HepG2 (cell line): ENCODE measurements around the gene CTRB2. TPM values are rescaled to one million over a fixed set of nuclear protein-coding genes. Genes with fewer than 3 reads are reported as not detected.
A peak's percentile ranks its signal among the peaks of the same experiment; 100 is the strongest.

Source experiments
- ARID5B ChIP-seq: IDR thresholded peaks from 2 replicates; pipeline ENCODE4 v1.4.0; 2020; ENCODE audit warnings: mild to moderate bottlenecking, missing genetic modification reagents
- BCL6 ChIP-seq: IDR thresholded peaks from 2 replicates; pipeline ENCODE4 v1.6.1; 2016; ENCODE audit warnings: missing genetic modification reagents, missing compliant biosample characterization
- BRD4 ChIP-seq: sonication (generic); formaldehyde crosslinking; IDR thresholded peaks from 2 replicates; pipeline ENCODE4 v1.4.0; 2020; ENCODE audit warnings: missing genetic modification reagents
- EHMT2 ChIP-seq: fragments of 200-600 bp; sonication (generic); IDR thresholded peaks from 2 replicates; pipeline ENCODE4 v1.7.0; 2017; ENCODE audit warnings: antibody characterized with exemption, low read depth, low read length, borderline replicate concordance
- GABPB1 ChIP-seq: IDR thresholded peaks from 2 replicates; pipeline ENCODE4 v1.6.1; 2016; ENCODE audit warnings: mild to moderate bottlenecking, missing genetic modification reagents, moderate library complexity, missing compliant biosample characterization
- HBP1 ChIP-seq: IDR thresholded peaks from 2 replicates; pipeline ENCODE4 v1.6.1; 2016; ENCODE audit warnings: low read depth, control low read depth
- NCOA1 ChIP-seq: sonication (generic); formaldehyde crosslinking; IDR thresholded peaks from 2 replicates; pipeline ENCODE4 v1.9.0; 2021; ENCODE audit warnings: missing genetic modification reagents
- POGK ChIP-seq: sonication (generic); formaldehyde crosslinking; conservative IDR thresholded peaks from 2 replicates; pipeline ENCODE4 v1.8.0; 2022; ENCODE audit warnings: mild to moderate bottlenecking, moderate library complexity, missing genetic modification reagents
- STAG1 ChIP-seq: sonication (generic); formaldehyde crosslinking; IDR thresholded peaks from 2 replicates; pipeline ENCODE4 v1.4.0; 2020; ENCODE audit warnings: missing genetic modification reagents
- ZBTB49 ChIP-seq: sonication (generic); formaldehyde crosslinking; IDR thresholded peaks from 2 replicates; pipeline ENCODE4 v1.4.0; 2020; ENCODE audit warnings: missing genetic modification reagents, borderline replicate concordance
- ZEB1 ChIP-seq: IDR thresholded peaks from 2 replicates; pipeline ENCODE4 v1.6.1; 2012; ENCODE audit warnings: mild to moderate bottlenecking, low read depth, inconsistent platforms; ENCODE audit not compliant: insufficient replicate concordance
- ZNF672 ChIP-seq: sonication (generic); formaldehyde crosslinking; IDR thresholded peaks from 2 replicates; pipeline ENCODE4 v1.8.1; 2022; ENCODE audit warnings: missing genetic modification reagents
- ZNF691 ChIP-seq: sonication (generic); formaldehyde crosslinking; IDR thresholded peaks from 2 replicates; pipeline ENCODE4 v1.4.0; 2020; ENCODE audit warnings: missing genetic modification reagents, low read depth, mild to moderate bottlenecking, borderline replicate concordance
- ZNF710 ChIP-seq: sonication (generic); formaldehyde crosslinking; IDR thresholded peaks from 2 replicates; pipeline ENCODE4 v1.5.0; 2020; ENCODE audit warnings: mild to moderate bottlenecking, missing genetic modification reagents, borderline replicate concordance
- ZNF878 ChIP-seq: sonication (generic); formaldehyde crosslinking; IDR thresholded peaks from 2 replicates; pipeline ENCODE4 v1.8.1; 2023; ENCODE audit warnings: mild to moderate bottlenecking, missing genetic modification reagents, moderate library complexity
- polyA plus RNA-seq, 8 experiments: library from polyadenylated mRNA; depleted of rRNA in 3 of 8; stranded (reverse) in 7 of 8; unstranded in 1 of 8; fragments of >200 nt; fragmentation: Illumina TruSeq in 4 of 8; extraction: Trizol in 4 of 8; gene quantifications; 2 replicates each; pipeline versions ENCODE4 v1.2.1 to v1.2.3, GENCODE V29; 2011 to 2016; ENCODE audit warnings: low read depth in 4 of 8, missing spikeins in 1 of 8, mixed read lengths in 1 of 8; ENCODE audit not compliant: insufficient read depth in 1 of 8
- total RNA-seq, 5 experiments: library from RNA; depleted of rRNA; stranded (reverse); fragments of >200 nt; fragmentation: Illumina TruSeq; extraction: Trizol; gene quantifications; 2 replicates each; pipeline ENCODE4 v1.2.3, GENCODE V29; 2016; ENCODE audit warnings: low read depth in 1 of 5

The CTRB2 gene
- total and polyA plus RNA-seq, 2 of the 13 experiments (the other 11 are each of a cell fraction or from before 2014, with no cell fraction given), result 0.13 TPM; not detected in 1

- 0 out of 2 replicates have a peak, but pooled peaks have one; percentile 24 for TF ChIP-seq POGK (CRISPR knock-in tag)
- TF ChIP-seq ZNF691 (CRISPR knock-in tag), result 0 out of 2 replicates have a peak, but pooled peaks have one; percentile 37
- no peak for TF ChIP-seq HBP1 (CRISPR knock-in tag)
- no peak for TF ChIP-seq STAG1 (CRISPR knock-in tag)
- TF ChIP-seq GABPB1 (CRISPR knock-in tag), result peak; percentile 11; the same call in 1 of the 2 replicates
- TF ChIP-seq ZNF710, result no peak
- TF ChIP-seq BRD4 (CRISPR knock-in tag), result no peak
- TF ChIP-seq NCOA1, result no peak
- no peak for TF ChIP-seq ZNF878 (CRISPR knock-in tag)
- no peak for TF ChIP-seq EHMT2
- no peak for TF ChIP-seq ZBTB49 (CRISPR knock-in tag)
- TF ChIP-seq ZEB1, result no peak
- TF ChIP-seq ARID5B, result peak; percentile 69
- TF ChIP-seq ZNF672 (CRISPR knock-in tag), result no peak
- TF ChIP-seq BCL6 (CRISPR knock-in tag), result peak; percentile 71
These were observed 31.3 kb upstream of the CTRB2 start (continued) for GRCh38 chr16:75238132-75238852.
